ENCODE data around the gene USP53.
"Not testable (repeated sequence)": the region's sequence is repeated elsewhere in the genome, so short reads cannot be mapped to it uniquely, and the experiment has no call there.

The USP53 gene

DNA sequence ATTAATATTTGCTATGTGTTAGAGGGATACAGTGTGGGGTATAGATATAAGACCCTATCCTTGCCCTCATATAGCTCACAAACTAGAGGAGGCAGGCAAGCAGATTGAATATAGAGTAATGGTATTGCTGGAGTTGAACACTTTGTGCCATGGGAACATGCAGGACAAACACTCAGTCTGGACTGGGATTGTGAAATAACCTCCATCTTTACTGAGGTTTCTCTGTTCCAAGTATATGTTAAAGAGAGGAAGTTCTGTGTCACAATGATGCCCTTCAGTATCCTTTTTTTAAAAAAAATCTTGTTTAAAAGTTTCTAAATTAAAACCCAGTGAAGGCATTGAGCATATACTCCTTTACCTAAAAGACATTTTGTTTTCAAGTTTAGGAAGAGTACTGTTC is 100.7 kb downstream of the USP53 start:
- no peak for DNase-seq (ENCODE audit: low read depth in 1 of 2, low spot score in 1 of 2)

DNA sequence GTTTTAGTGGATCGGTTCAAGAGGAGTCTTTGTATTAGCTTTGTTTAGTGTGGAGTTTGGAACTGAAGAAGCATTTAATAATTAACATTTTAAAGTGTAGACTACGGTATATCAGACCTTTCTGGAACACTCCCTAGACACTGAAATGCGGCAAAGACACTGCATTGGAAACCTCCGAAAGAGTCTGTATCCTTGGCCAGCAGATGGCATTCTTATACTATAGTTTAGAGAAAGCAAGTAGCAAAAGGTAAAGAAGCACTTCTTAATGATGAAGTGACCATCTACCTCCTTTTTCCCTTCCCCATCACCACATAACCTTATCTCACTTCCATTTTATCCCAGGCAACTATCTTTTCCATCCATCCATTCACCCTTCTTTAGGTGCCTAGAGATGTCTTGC is 101.8 kb downstream of the USP53 start:
- no peak for DNase-seq (ENCODE audit: low read depth in 1 of 2, low spot score in 1 of 2)

DNA sequence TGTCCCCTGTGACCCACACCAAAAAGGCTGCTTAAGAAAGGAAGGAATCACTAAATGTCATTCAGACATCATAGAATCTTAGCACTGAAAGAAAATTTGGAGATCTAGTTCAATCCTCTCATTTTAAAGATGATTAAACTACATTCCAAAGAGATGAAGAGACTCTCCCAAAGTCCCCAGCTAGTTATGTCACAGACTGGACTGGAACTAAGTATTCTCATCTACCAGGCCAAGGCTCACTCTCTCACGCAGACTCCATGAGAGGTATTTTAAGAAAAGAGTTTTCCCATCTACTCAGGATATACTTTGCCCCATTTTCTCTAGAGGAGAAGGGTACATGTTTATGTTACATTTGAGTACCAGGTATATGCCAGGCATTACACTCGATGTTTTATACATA is 102.5 kb downstream of the USP53 start:
- no peak for DNase-seq (ENCODE audit: low read depth in 1 of 2, low spot score in 1 of 2)

DNA sequence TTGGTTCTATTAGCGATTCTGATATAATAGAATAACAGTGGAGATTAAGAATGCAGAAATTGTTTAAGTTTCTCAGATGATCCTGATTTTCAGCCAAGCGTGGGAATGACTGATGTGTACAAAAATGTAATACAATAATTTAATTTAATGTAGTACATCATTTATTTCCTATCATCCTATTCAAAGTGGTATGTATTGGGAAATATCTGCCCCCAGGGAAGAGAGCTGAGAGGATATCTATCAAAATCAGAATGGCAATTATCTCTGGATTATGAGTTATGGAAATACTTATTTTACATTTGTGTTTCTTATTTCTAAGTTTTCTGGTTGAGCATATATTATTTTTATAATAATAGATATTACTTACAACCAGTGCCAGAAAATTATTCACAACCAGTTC is 105.5 kb downstream of the USP53 start:
- DNase-seq (ENCODE audit: low read depth in 1 of 2, low spot score in 1 of 2), result no peak

DNA sequence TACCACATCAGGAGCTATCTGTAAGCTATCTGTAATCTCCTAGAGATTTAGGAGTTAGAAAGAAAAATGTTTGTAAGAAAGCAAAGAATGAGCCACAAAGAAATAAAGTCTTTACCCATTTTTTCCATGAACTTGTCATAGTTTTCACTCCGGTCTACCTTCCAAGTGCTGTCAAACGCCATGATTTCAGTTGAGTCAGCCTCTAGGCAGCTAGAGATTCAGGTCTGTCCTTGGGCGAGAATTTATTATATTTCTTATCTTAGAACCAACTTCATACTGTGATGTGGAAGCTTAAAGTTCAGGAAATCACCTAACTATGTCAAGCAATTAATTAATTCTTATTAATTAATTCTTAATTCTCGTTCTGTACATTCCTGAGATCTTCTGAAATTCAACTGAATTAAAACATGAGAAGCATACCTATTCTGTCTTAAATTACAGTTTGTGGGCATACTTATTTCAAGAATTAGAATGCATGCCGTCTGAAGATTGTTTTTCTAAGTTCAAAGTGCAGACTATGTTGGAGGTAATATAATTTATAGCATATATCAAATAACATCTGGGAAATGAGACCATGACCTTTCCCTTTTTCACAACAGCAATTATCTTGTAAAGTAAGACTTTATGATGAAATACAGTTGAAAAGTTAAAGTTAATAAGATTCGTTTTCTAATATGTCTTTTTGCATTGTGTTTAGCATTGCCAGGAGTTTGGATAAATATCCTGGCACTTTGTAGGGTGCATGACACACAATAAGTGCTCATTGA is 109.6 kb downstream of the USP53 start, which contains the start of gene FABP2:
Gene FABP2, minus strand, starts transcription at position 218 of the 767 bp plus-strand sequence. Its CDS starts 36 bp downstream, at position 182.
- no peak for DNase-seq (ENCODE audit: low read depth in 1 of 2, low spot score in 1 of 2)

DNA sequence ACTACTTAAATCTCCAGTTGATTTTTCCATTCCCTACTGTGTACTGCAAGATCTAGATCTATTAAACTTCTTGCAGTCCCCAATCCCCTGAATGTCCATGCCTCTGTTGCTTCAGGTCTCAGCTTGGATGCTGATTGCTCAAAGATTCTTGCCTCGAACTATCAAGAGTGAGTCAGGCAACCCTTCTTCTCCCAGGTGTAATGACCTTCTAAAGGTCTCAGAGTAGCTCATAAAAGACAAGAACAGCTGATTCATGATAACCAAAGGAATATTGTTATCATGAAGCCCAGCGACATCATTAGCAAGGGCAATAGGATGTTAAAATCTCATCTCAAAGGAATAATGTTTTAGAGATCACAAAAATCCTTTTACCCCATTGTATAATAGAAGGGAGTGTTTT is 116.2 kb downstream of the USP53 start:
- no peak for DNase-seq (ENCODE audit: low read depth in 1 of 2, low spot score in 1 of 2)

DNA sequence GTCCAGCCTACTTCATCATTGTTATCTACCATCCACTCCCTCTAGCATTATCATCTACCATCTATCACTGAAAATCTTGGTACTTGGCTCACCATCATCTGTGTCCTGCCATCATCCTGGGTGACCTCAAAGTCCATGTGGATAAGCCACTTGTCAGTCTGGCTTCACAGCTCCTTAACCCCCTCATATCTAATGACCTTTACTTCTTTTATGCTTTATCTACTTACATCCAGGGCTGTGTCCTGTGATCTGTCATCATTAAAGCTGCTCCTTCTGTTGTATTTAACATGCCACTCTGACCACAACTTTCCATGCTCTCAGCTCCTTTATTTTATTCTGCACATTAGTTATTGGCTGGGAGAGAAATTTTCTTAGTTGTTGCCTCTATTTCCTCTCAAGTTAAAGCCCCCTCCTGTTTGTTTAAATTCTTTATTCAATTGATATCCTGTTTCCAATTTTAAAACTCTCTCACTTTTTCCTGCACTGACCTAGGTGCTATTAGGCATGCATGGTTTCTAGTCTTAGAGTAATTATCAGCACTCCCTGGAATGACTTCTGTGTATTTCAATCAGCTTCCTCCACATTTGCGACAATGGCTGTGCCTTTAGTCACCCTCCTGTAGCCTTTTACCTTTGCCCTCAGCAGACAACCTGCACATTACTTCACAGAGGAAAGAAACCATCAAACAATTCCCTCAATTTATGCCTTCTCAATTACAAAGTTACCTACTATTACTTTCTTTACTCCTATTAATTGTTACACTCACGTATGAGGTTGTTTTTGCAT is 117.5 kb downstream of the USP53 start:
- no peak for DNase-seq (ENCODE audit: low read depth in 1 of 2, low spot score in 1 of 2)

DNA sequence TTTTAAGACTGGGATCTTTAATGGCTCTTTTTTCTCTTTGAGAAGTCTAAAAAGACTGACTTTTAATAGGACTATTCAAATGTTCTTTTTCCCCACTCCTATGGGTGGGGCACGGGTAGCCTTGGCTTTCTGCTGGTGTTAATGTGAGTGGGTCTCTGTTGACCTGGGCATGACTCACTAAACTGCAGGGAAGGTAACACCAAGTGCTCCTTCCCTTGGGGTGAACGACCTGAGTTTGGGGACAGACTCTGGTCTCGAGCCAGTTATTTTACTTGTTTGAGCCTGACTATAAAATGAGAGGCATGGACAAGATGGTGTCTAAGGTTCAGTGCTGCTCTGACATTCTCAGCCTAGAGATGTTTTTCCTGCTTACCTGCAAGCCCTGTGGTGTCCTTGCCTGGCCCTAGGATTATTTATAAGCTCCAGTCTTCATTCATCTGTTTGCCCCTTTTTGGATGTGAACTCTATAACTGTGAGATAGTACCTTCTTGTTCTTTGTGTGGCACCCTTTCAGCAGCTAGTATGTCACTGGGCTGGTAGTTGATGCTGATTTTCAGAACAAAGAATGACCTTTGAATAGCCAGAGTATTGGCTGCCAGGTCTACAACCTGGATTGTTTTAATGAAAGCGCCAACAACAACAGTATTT is 123.9 kb downstream of the USP53 start:
- DNase-seq (ENCODE audit: low read depth in 1 of 2, low spot score in 1 of 2), result not testable (repeated sequence)

DNA sequence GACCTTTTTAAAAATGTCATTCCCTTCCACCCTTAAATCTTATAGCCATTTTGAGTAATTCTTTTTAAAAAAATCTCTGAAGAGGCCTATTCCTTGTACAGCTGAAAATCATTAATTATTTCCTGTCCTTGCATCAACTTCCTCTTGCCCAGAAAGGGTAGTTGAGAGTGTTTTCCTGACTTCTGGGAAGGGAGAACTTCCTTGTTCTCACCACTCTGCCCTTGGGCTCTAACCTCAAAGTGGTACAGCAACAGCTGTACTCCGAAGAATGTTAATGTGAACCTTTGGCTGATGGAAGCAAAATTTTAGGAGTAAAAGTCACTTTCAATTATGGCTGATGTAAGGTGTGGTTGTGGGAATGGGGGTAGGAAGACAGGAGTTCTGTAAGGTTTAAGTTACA is 124.5 kb downstream of the USP53 start:
- no peak for DNase-seq (ENCODE audit: low read depth in 1 of 2, low spot score in 1 of 2)

DNA sequence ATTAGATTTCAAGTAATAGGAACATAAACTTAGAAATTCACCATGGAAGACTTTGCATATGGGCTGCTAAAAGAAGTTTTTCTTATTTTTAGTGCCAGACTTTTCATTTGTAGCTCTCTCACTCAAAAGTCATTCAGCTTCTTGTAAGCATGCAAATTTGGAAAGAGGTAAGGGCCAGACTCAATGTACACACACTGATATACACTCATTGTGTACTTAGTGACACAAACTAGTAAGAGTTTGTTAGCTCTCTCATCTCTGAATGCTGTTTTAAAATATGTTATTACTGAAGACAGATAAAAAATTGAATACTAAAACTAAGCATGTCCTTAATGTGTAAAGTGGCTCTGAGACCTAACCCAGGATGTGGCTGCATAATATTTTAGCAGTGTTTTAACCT is 127.4 kb downstream of the USP53 start:
- not testable (repeated sequence) for DNase-seq (ENCODE audit: low read depth in 1 of 2, low spot score in 1 of 2)

DNA sequence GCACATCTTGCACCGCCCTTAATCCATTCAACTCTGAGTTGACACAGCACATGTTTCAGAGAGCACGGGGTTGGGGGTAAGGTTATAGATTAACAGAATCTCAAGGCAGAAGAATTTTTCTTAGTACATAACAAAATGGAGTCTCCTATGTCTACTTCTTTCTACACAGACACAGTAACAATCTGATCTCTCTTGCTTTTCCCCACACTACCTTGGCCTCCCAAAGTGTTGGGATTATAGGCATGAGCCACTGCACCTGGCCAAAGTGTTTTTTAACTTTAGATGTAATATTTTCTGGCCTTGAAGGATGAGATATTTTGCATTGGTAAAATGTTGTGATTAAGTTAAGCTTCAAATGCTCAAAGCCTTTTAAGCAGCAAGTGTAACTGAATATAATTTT is 130.8 kb downstream of the USP53 start:
- not testable (repeated sequence) for DNase-seq (ENCODE audit: low read depth in 1 of 2, low spot score in 1 of 2)

Data from stimulated activated CD4-positive, alpha-beta T cell treated with anti-CD3 and anti-CD28 coated beads, Interleukin-15, amount 100 ng/mL, for 1 hour (primary cell).